GM12878 (cell line): ENCODE results near the gene GABBR2. TPM values are rescaled to one million over a fixed set of nuclear protein-coding genes. Genes with fewer than 3 reads are reported as not detected.

Source experiments
- ATAC-seq: fragments of 200-7000 bp; cut with Tn5 transposase; 3 replicates; pipeline ENCODE4 v1.9.1; 2020; ENCODE audit warnings: mild to moderate bottlenecking, moderate library complexity
- BruUV-seq: library from RNA; stranded (reverse); fragments of 400-500 nt; replicated peaks from 2 replicates; lab custom pipeline; 2021; lab: Mats Ljungman, UMichigan
- CTCF ChIA-PET: fragments of 300-600 bp; sonication (Branson Sonifier 250); formaldehyde crosslinking; extraction: SDS; loops from one replicate; lab custom pipeline; 2021; ENCODE audit warnings: inconsistent platforms; lab: Yijun Ruan, JAX
- POLR2A ChIA-PET: fragments of 350-600 bp; formaldehyde crosslinking; extraction: SDS; loops from one replicate; lab custom pipeline; 2021; ENCODE audit warnings: inconsistent platforms; lab: Charles Lee
- RAD21 ChIA-PET: fragments of 300-600 bp; sonication (Branson Sonifier 250); formaldehyde crosslinking; loops from one replicate; lab custom pipeline; 2023; ENCODE audit warnings: antibody characterized with exemption; ENCODE audit not compliant: unreplicated experiment; lab: Charles Lee
- SMC1A ChIA-PET: fragments of 300-600 bp; sonication (Branson Sonifier 250); formaldehyde crosslinking; loops from one replicate; lab custom pipeline; 2023; ENCODE audit not compliant: unreplicated experiment, uncharacterized antibody; lab: Charles Lee
- DNase-seq: peaks from one replicate; pipeline ENCODE4 v3.0.0-alpha.2; 2011; ENCODE audit warnings: low read depth, low spot score
- FAIRE-seq: peaks from 3 replicates; lab custom pipeline; 2011; peaks lifted over from hg19 to GRCh38; lab: Jason Lieb, UNC
- H2AFZ ChIP-seq: 2 replicates; pipeline ENCODE4 v1.6.0; 2011; ENCODE audit warnings: low read depth, low read length, control low read depth; ENCODE audit not compliant: control insufficient read depth
- H3K27ac ChIP-seq: 2 replicates; pipeline ENCODE4 v1.5.1; 2011; ENCODE audit warnings: control low read depth; ENCODE audit not compliant: control insufficient read depth, insufficient read depth
- H3K27me3 ChIP-seq, 2 experiments: replicated peaks in 1 of 2; 2 replicates each; pipeline versions ENCODE4 v1.6.0 to v1.6.1; 2011; ENCODE audit warnings: low read length in 1 of 2; ENCODE audit not compliant: control insufficient read depth in 2 of 2, insufficient read depth in 2 of 2
- H3K36me3 ChIP-seq, 2 experiments: 2 replicates each; pipeline ENCODE4 v1.5.1; 2011; ENCODE audit warnings: low read length in 1 of 2; ENCODE audit not compliant: control insufficient read depth in 2 of 2, insufficient read depth in 2 of 2
- H3K4me1 ChIP-seq: 2 replicates; pipeline ENCODE4 v1.6.1; 2011; ENCODE audit warnings: mild to moderate bottlenecking, low read length, moderate library complexity, mixed read lengths; ENCODE audit not compliant: control insufficient read depth, insufficient read depth
- H3K4me2 ChIP-seq: 2 replicates; pipeline ENCODE4 v1.6.0; 2011; ENCODE audit warnings: control low read depth; ENCODE audit not compliant: control insufficient read depth, insufficient read depth
- H3K4me3 ChIP-seq: fragments of 200-600 bp; sonication (generic); 2 replicates; pipeline ENCODE4 v1.5.1; 2016
- H3K79me2 ChIP-seq: 2 replicates; pipeline ENCODE4 v1.6.0; 2011; ENCODE audit warnings: low read length; ENCODE audit not compliant: control insufficient read depth, insufficient read depth
- H3K9ac ChIP-seq: 2 replicates; pipeline ENCODE4 v1.8.0; 2011; ENCODE audit warnings: low read length, control low read depth, mixed read lengths; ENCODE audit not compliant: control insufficient read depth, insufficient read depth
- H3K9me3 ChIP-seq: replicated peaks from 3 replicates; pipeline ENCODE4 v1.5.1; 2011; ENCODE audit warnings: mild to moderate bottlenecking, low read length; ENCODE audit not compliant: control insufficient read depth, insufficient read depth
- H4K20me1 ChIP-seq: 2 replicates; pipeline ENCODE4 v1.6.0; 2011; ENCODE audit not compliant: control insufficient read depth, insufficient read depth
- BACH1 ChIP-seq: fragments of 450-650 bp; IDR thresholded peaks from 2 replicates; pipeline ENCODE4 v1.6.1; 2017; ENCODE audit warnings: mild to moderate bottlenecking, borderline replicate concordance
- CBX3 ChIP-seq: fragments of 200-600 bp; sonication (generic); IDR thresholded peaks from 2 replicates; pipeline ENCODE4 v1.6.1; 2016; ENCODE audit warnings: low read depth, borderline replicate concordance
- CHD4 ChIP-seq: fragments of 200-600 bp; sonication (generic); IDR thresholded peaks from 2 replicates; pipeline ENCODE4 v1.6.1; 2016; ENCODE audit warnings: mild to moderate bottlenecking
- EED ChIP-seq: sonication (generic); IDR thresholded peaks from 2 replicates; pipeline ENCODE4 v1.6.1; 2016; ENCODE audit warnings: antibody characterized with exemption, low read depth
- ELK1 ChIP-seq: IDR thresholded peaks from 2 replicates; pipeline ENCODE4 v1.6.1; 2012; ENCODE audit warnings: low read depth, low read length, improper control_type of control experiment
- ESRRA ChIP-seq: IDR thresholded peaks from 2 replicates; pipeline ENCODE4 v1.6.1; 2012; ENCODE audit warnings: mild to moderate bottlenecking, low read length, improper control_type of control experiment
- EZH2 ChIP-seq: IDR thresholded peaks from 2 replicates; pipeline ENCODE4 v1.6.1; 2012; ENCODE audit warnings: low read depth, mild to moderate bottlenecking, control low read depth, inconsistent platforms, low read length, borderline replicate concordance; ENCODE audit not compliant: control insufficient read depth
- FOXM1 ChIP-seq: IDR thresholded peaks from 2 replicates; pipeline ENCODE4 v1.6.1; 2012; ENCODE audit warnings: low read depth, mild to moderate bottlenecking, inconsistent platforms, low read length, moderate library complexity
- GABPA ChIP-seq: IDR thresholded peaks from 2 replicates; pipeline ENCODE4 v1.6.1; 2014; ENCODE audit warnings: antibody characterized with exemption, low read depth, mild to moderate bottlenecking, inconsistent platforms
- MXI1 ChIP-seq: fragments of 150-350 bp; IDR thresholded peaks from 2 replicates; pipeline ENCODE4 v1.6.1; 2011; ENCODE audit warnings: low read depth, mild to moderate bottlenecking, inconsistent platforms, low read length, improper control_type of control experiment
- NFIC ChIP-seq: IDR thresholded peaks from 2 replicates; pipeline ENCODE4 v1.6.1; 2012; ENCODE audit warnings: low read depth, mild to moderate bottlenecking, inconsistent platforms, low read length, moderate library complexity
- NR2C2 ChIP-seq: IDR thresholded peaks from 2 replicates; pipeline ENCODE4 v1.6.1; 2011; ENCODE audit warnings: borderline replicate concordance, low read depth; ENCODE audit not compliant: control insufficient read depth, insufficient read length
- POLR2AphosphoS5 ChIP-seq: IDR thresholded peaks from 2 replicates; pipeline ENCODE4 v1.6.1; 2011; ENCODE audit warnings: mild to moderate bottlenecking, low read length, inconsistent platforms
- RB1 ChIP-seq: fragments of 450-650 bp; formaldehyde crosslinking; IDR thresholded peaks from 2 replicates; pipeline ENCODE4 v1.6.1; 2017; ENCODE audit warnings: mild to moderate bottlenecking, borderline replicate concordance
- RBBP5 ChIP-seq: fragments of 200-600 bp; sonication (generic); conservative IDR thresholded peaks from 2 replicates; pipeline ENCODE4 v1.6.1; 2016
- STAT1 ChIP-seq: fragments of 450-650 bp; conservative IDR thresholded peaks from 2 replicates; pipeline ENCODE4 v1.6.1; 2014; ENCODE audit warnings: antibody characterized with exemption, mild to moderate bottlenecking
- ZBED1 ChIP-seq: IDR thresholded peaks from 2 replicates; pipeline ENCODE4 v1.6.1; 2016; ENCODE audit warnings: borderline replicate concordance
- ZBTB11 ChIP-seq: fragments of 450-650 bp; formaldehyde crosslinking; IDR thresholded peaks from 2 replicates; pipeline ENCODE4 v1.5.0; 2022; ENCODE audit warnings: mild to moderate bottlenecking, missing genetic modification characterization
- ZBTB4 ChIP-seq: fragments of 450-650 bp; formaldehyde crosslinking; IDR thresholded peaks from 2 replicates; pipeline ENCODE4 v1.4.0; 2022; ENCODE audit warnings: mild to moderate bottlenecking, moderate library complexity
- ZNF207 ChIP-seq: fragments of 450-650 bp; IDR thresholded peaks from 2 replicates; pipeline ENCODE4 v1.6.1; 2014; ENCODE audit warnings: antibody characterized with exemption, mild to moderate bottlenecking, borderline replicate concordance
- WGBS: methylation state at CpG from one replicate; pipeline ENCODE4 v1.1.6; 2016; ENCODE audit warnings: low lambda C conversion rate; ENCODE audit not compliant: insufficient replicate concordance, insufficient coverage; ENCODE audit errors: missing lambda C conversion rate; 5-methylcytosine and 5-hydroxymethylcytosine counted together
- in situ Hi-C: fragments of 300-500 bp; cut with MboI; formaldehyde crosslinking; loops from 9 replicates; pipeline ENCODE4 v1.14.3; 2018; ENCODE audit warnings: mixed read lengths
- intact Hi-C: fragments of 100-400 bp; cut with micrococcal nuclease; formaldehyde crosslinking; loops from one replicate; pipeline ENCODE4 v1.14.2; 2022; ENCODE audit not compliant: unreplicated experiment
- polyA plus RNA-seq, 11 experiments: library from polyadenylated mRNA; depleted of rRNA in 4 of 11; unstranded in 6 of 11; stranded (reverse) in 5 of 11; fragments of >200 nt; fragmentation: Nextera tagmentation in 4 of 11; fragmentation: Illumina TruSeq in 1 of 11; extraction: Ambion mirVana in 4 of 11; extraction: Trizol in 1 of 11; gene quantifications; 1 replicate in 1 of 11; 2 replicates in 10 of 11; pipeline versions ENCODE4 v1.2.1 to v1.2.3, GENCODE V29; 2011 to 2016; ENCODE audit warnings: inconsistent platforms in 2 of 11, missing spikeins in 2 of 11, low read depth in 1 of 11
- total RNA-seq, 4 experiments: library from RNA; depleted of rRNA in 3 of 4; stranded (reverse); fragments of >200 nt in 3 of 4; fragmentation: Illumina TruSeq in 1 of 4; extraction: Trizol in 1 of 4; gene quantifications; 2 replicates each; pipeline versions ENCODE4 v1.2.1 to v1.2.3, GENCODE V29; 2013 to 2021

Gene GABBR2
- total and polyA plus RNA-seq, 10 of the 15 experiments (the other 5 are each of a cell fraction or from before 2014, with no cell fraction given) = 0.02 to 2.2 (median 0.06) TPM; not detected in 2

GRCh38 chr9:98462310-98462709 is 246.4 kb downstream of the GABBR2 start:
- no peaks in the 10 kb centered on the region for H3K27me3 ChIP-seq
- H4K20me1 ChIP-seq = no peaks in the 10 kb centered on the region
- H3K4me1 ChIP-seq = no peaks in the 10 kb centered on the region
- ChIA-PET SMC1A (no interaction called here), POLR2A (no interaction called here), CTCF (no interaction called here), RAD21 (no interaction called here)
- no peak overlapping the region for H3K27ac ChIP-seq
- no peak overlapping the region for H3K4me3 ChIP-seq
- TF ChIP-seq POLR2AphosphoS5 = no peak
- no peak for TF ChIP-seq FOXM1
- TF ChIP-seq NR2C2 = no peak
- TF ChIP-seq EZH2 = no peak
- TF ChIP-seq NFIC = no peak
- no peak for TF ChIP-seq BACH1
- TF ChIP-seq ELK1 = no peak
- TF ChIP-seq ZNF207 = no peak
- TF ChIP-seq RB1 = no peak
- no peak for TF ChIP-seq ZBTB11 (CRISPR knock-in tag)
- no peak for TF ChIP-seq STAT1
- no peak for TF ChIP-seq CHD4
- no peak for TF ChIP-seq CBX3
- TF ChIP-seq RBBP5 = no peak
- TF ChIP-seq EED = no peak
- TF ChIP-seq ESRRA = no peak
- no peak for TF ChIP-seq ZBTB4 (CRISPR knock-in tag)
- TF ChIP-seq ZBED1 = no peak
- no peak for TF ChIP-seq GABPA
- TF ChIP-seq MXI1 = no peak
- no peaks in the 10 kb centered on the region for H3K79me2 ChIP-seq
- no peak for FAIRE-seq
- H3K4me2 ChIP-seq = no peak overlapping the region
- H3K9ac ChIP-seq = no peak overlapping the region
- H2AFZ ChIP-seq = no peak overlapping the region
- intact Hi-C loops = no loop called here
- H3K9me3 ChIP-seq = peaks cover 2% of the 10 kb centered on the region; the same call in 2 of the 3 replicates
- no peaks in the 10 kb centered on the region for H3K36me3 ChIP-seq
- no peak for ATAC-seq
- BruUV-seq = no TSS peak
- in situ Hi-C loops = no loop called here
- WGBS = 50% methylated on average over 2 of the region's 2 CpGs
- DNase-seq = no peak
